ENCODE measurements around the gene DECR2.

DECR2 gene

GRCh38 chr16:371515-372301, 30.0 kb upstream of the DECR2 start:
- no peak for DNase-seq (ENCODE audit: low spot score)
- TF ChIP-seq CTCF (IDR thresholded peaks at IDR 0.05; ENCODE audit: borderline replicate concordance, control extremely low read depth, extremely low read depth, insufficient read depth, missing control alignments): no peak
- in situ Hi-C loops (cut with MboI; ENCODE audit: low sequenced_read_pairs, unreplicated experiment): no loop called here

- no peak for TF ChIP-seq CTCF (IDR thresholded peaks at IDR 0.05; ENCODE audit: borderline replicate concordance, control extremely low read depth, extremely low read depth, insufficient read depth, missing control alignments)
- DNase-seq (ENCODE audit: low spot score): no peak
- in situ Hi-C loops (cut with MboI; ENCODE audit: low sequenced_read_pairs, unreplicated experiment): no loop called here
Measured at GRCh38 chr16:372302-372983, 29.2 kb upstream of the DECR2 start.

- DNase-seq (ENCODE audit: low spot score): no peak
- TF ChIP-seq CTCF (IDR thresholded peaks at IDR 0.05; ENCODE audit: borderline replicate concordance, control extremely low read depth, extremely low read depth, insufficient read depth, missing control alignments): no peak
- in situ Hi-C loops (cut with MboI; ENCODE audit: low sequenced_read_pairs, unreplicated experiment): no loop called here
Measured at GRCh38 chr16:373020-373598, 28.6 kb upstream of the DECR2 start.

- no peak for DNase-seq (ENCODE audit: low spot score)
- TF ChIP-seq CTCF (IDR thresholded peaks at IDR 0.05; ENCODE audit: borderline replicate concordance, control extremely low read depth, extremely low read depth, insufficient read depth, missing control alignments): no peak
- in situ Hi-C loops (cut with MboI; ENCODE audit: low sequenced_read_pairs, unreplicated experiment): no loop called here
Measured at GRCh38 chr16:373848-374615, 27.7 kb upstream of the DECR2 start.

GRCh38 chr16:374616-374926, 27.1 kb upstream of the DECR2 start:
- DNase-seq (ENCODE audit: low spot score): no peak
- TF ChIP-seq CTCF (IDR thresholded peaks at IDR 0.05; ENCODE audit: borderline replicate concordance, control extremely low read depth, extremely low read depth, insufficient read depth, missing control alignments): no peak
- in situ Hi-C loops (cut with MboI; ENCODE audit: low sequenced_read_pairs, unreplicated experiment): no loop called here

GRCh38 chr16:375212-375611, 26.5 kb upstream of the DECR2 start:
- no peak for DNase-seq (ENCODE audit: low spot score)
- no peak for TF ChIP-seq CTCF (IDR thresholded peaks at IDR 0.05; ENCODE audit: borderline replicate concordance, control extremely low read depth, extremely low read depth, insufficient read depth, missing control alignments)
- in situ Hi-C loops (cut with MboI; ENCODE audit: low sequenced_read_pairs, unreplicated experiment): no loop called here
